NCI-H187 (cell line): ENCODE measurements around the gene PIK3R2.
A peak's percentile ranks its signal among the peaks of the same experiment; 100 is the strongest.

ENCODE experiments used
- DNase-seq, 2 experiments: peaks; one replicate each; lab custom pipeline; 2025; lab: John Stamatoyannopoulos, UW

PIK3R2 gene

DNA sequence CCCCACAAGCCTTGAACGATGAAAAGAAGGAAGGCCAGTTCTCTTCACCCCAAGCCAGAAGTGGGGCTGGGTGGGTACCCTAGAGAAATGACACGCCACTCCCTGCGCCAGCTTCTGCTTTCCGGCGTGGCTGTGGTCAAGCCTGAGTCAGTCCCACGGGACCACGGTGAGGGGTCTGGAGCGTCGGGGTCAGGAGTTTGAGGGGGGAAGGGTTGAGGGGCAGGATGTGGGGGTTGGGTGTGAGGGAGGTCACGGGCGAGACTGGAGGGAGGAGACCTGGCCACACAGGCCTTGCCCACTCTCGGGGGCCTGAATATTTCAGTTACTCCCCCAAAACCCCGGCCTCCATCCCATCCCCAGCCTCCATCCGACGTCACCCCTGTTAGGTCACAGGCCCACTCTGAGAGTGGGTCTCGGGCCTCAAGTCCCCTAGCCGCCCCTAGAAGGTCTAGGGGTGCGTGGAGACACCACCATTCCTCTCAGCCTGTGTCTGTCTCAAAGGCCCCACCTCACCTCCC lies 20.1 kb downstream of the PIK3R2 start:
- no peak for DNase-seq

DNA sequence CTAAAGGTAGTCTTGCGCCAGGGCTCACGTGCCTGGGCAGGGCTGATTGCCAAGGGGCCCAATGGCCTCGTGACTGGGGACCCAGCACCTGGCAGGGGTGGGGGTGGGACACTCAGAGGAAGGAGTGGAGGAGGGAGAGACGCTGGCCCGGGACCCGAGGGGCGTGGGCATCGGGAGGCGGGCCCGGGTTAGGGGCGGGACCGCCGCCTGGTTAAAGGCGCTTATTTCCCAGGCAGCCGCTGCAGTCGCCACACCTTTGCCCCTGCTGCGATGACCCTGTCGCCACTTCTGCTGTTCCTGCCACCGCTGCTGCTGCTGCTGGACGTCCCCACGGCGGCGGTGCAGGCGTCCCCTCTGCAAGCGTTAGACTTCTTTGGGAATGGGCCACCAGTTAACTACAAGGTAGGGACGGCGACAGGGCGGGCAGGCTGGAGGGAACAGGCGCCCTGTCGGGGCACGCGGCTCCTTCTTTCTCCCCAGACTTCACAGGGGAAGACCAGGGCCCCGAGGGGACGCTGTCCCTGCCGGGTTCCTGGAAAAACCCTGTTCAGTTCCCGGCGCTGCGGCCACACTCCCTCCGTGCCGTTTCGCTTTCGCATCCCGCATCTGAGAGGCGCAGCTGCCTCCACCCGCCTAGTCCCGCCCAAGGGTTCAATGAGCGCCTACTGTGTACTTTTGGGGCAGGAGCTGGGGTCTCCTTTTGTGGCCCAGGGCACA lies 20.8 kb downstream of the PIK3R2 start, which contains the start of gene IFI30:
TSS of gene IFI30 (plus strand) at position 242 of the 717 bp plus-strand sequence. CDS start at position 271, 29 bp downstream.
- peak in 1 of 2 experiments; percentile 15 for DNase-seq

- DNase-seq: no peak
Measured at GRCh38 chr19:18174983-18175382, 22.0 kb downstream of the PIK3R2 start.

GRCh38 chr19:18176367-18177310 lies 23.7 kb downstream of the PIK3R2 start:
- no peak for DNase-seq

- no peak for DNase-seq
Measured at GRCh38 chr19:18179957-18180356, 27.0 kb downstream of the PIK3R2 start.

- no peak for DNase-seq
Measured at GRCh38 chr19:18183529-18183928, 30.6 kb downstream of the PIK3R2 start.

GRCh38 chr19:18185538-18185937 lies 32.6 kb downstream of the PIK3R2 start:
- no peak for DNase-seq

GRCh38 chr19:18190278-18190677 lies 37.3 kb downstream of the PIK3R2 start:
- no peak for DNase-seq

DNA sequence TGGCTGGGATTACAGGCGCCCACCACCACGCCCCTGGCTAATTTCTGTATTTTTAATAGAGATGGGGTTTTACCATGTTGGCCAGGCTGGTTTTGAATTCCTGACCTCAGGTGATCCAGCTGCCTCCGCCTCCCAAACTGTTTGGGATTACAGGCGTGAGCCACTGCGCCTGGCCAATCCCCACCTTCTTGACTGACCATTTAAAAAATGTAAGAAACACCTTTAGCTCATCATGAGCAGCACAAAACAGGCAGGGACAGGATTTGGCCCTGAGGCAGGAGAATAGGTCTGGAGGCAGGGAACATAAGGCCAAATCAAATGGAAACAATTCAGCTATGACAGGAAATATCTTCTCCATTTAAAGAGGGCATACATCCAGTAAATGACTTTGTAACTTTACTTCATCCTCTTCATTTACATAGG lies 38.7 kb downstream of the PIK3R2 start:
- DNase-seq: no peak

DNA sequence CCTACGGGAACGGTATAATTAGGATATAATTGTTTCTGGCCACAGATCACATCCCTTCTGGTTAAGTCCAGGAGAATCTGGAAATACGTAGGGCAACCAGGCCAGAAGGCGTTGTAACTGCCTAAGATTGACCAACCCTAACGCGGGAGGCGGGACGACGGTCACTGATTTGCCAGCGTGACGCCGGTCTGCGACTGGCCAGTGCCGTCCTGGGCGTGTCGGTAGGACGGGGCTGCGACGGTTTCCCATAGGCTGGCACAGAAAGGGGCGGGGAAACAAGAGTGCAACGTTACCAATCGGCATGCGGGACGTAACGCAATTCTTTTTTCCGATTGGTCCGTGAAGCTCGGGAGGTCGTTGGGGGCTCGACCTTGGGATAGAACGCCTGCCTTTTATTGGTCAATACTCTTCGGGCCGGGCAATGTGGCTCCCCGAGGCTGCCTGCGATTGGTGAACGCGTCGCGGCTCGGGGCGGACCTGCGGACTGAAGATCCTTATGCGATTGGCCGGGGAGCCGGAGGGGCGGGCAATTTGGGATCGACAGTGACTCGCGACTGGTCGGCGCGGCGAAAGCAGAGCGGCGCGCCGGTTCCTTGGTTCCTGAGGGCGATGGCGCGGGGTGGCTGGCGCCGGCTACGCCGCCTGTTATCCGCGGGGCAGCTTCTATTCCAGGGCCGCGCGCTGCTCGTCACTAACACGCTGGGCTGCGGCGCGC lies 39.9 kb downstream of the PIK3R2 start, which contains the start of gene MPV17L2:
TSS of gene MPV17L2 (plus strand) at position 546 of the 715 bp plus-strand sequence. CDS start at position 610, 64 bp downstream.
- DNase-seq: peak; percentile 81 to 97

- DNase-seq: no peak
Measured at GRCh38 chr19:18193388-18194180, 40.6 kb downstream of the PIK3R2 start.

GRCh38 chr19:18194181-18194530 lies 41.2 kb downstream of the PIK3R2 start:
- no peak for DNase-seq

- no peak for DNase-seq
Measured at GRCh38 chr19:18194554-18195238, 41.7 kb downstream of the PIK3R2 start.

DNA sequence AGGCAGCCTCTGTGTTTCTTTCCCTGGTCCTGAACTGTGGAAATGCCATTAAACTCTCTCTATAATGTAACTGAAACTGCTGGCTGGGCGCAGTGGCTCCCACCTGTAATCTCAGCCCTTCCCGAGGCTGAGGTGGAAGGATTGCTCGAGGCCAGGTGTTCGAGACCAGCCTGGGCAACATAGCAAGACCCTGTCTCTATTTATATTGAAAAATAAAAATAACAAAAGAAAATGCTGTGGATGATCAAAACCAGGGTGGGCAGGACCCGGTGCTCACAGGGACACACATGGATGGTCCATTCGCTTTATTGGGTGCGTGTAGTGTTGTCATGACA lies 43.5 kb downstream of the PIK3R2 start:
- no peak for DNase-seq

DNA sequence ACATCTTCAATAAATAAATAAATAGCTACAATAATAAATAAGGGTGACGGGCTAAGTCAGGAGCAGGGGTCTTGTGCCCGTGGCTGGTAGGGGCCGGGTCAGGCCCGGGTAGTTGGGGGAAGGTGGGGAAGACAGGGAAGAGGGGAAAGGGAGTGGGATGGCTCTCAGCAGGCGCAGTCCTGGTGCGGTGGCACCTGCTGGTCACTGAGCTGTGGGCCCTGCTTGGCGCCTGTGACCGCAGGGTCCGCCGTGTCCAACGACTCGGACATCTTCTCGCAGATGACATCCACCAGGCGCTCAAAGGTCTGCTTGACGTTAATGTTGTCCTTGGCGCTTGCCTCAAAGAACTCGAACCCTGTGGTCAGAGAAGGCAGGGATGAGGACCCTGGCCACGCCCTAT lies 44.3 kb downstream of the PIK3R2 start:
- no peak for DNase-seq

GRCh38 chr19:18197941-18198340 lies 45.0 kb downstream of the PIK3R2 start:
- no peak for DNase-seq

GRCh38 chr19:18198374-18198773 lies 45.4 kb downstream of the PIK3R2 start:
- DNase-seq: no peak

- DNase-seq: no peak
Measured at GRCh38 chr19:18202397-18202777, 49.4 kb downstream of the PIK3R2 start.

DNA sequence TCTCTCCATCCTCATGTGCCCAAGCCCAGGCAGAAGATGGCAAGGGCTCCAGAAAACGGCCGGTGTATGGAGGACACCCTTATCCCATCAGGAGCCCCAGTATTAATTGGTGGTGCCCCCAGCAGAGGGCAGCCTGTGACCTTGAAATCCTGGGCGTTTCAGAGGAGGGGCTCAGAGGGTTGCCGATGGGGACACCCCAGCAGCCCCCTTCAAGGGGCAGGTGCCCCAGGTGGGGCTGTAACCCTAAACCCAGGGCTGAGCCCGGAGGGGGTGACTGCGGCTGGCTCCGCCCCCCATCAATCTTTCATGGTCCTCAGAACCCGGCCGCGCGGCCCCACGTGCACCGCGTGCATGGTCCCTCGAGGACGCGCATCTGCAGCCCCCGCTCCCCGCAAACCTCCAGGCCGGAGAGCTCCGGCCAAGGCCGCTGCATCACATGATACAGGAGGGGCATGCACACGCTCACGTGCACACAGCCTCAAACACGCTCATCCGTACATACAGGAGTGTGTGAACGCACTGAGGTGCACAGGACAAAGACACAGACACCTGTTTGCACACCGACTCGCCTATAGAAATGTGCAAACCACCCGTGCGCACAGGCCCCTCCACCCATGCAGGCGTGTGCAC lies 49.9 kb downstream of the PIK3R2 start:
- no peak for DNase-seq

- no peak for DNase-seq
Measured at GRCh38 chr19:18203408-18203862, 50.5 kb downstream of the PIK3R2 start.
